ENCODE measurements around the gene AQP5.

AQP5 gene

GRCh38 chr12:49951411-49952240 lies 10.0 kb upstream of the AQP5 start:
- DNase-seq = no peak

- DNase-seq = no peak
These were observed 9.1 kb upstream of the AQP5 start for GRCh38 chr12:49952391-49953055.

- no peak for DNase-seq
These were observed 8.5 kb upstream of the AQP5 start for GRCh38 chr12:49953151-49953550.

- DNase-seq = no peak
These were observed 7.5 kb upstream of the AQP5 start for GRCh38 chr12:49953961-49954846.

GRCh38 chr12:49954863-49955830 lies 6.5 kb upstream of the AQP5 start:
- DNase-seq = no peak

GRCh38 chr12:49955899-49956662 lies 5.6 kb upstream of the AQP5 start:
- no peak for DNase-seq

- no peak for DNase-seq
These were observed 4.8 kb upstream of the AQP5 start for GRCh38 chr12:49956663-49957569.

GRCh38 chr12:49957570-49957967 lies 4.1 kb upstream of the AQP5 start:
- DNase-seq = no peak

GRCh38 chr12:49959685-49960473 lies 1.8 kb upstream of the AQP5 start:
- no peak for DNase-seq

- no peak for DNase-seq
These were observed 1.1 kb upstream of the AQP5 start for GRCh38 chr12:49960474-49961110.

GRCh38 chr12:49961993-49962764 lies 507 bp downstream of the AQP5 start:
- no peak for DNase-seq

GRCh38 chr12:49962861-49963765 lies 1.4 kb downstream of the AQP5 start:
- no peak for DNase-seq

- DNase-seq = no peak
These were observed 2.5 kb downstream of the AQP5 start for GRCh38 chr12:49963976-49964815.

GRCh38 chr12:49964849-49965624 lies 3.4 kb downstream of the AQP5 start:
- no peak for DNase-seq

GRCh38 chr12:49965836-49966235 lies 4.2 kb downstream of the AQP5 start:
- DNase-seq = no peak

All from NCI-H526 treated with DMSO at 0.1 percent for 48 hours (cell line).